Measurements from ENCODE around the gene EXOC2. TPM values are rescaled to one million over a fixed set of nuclear protein-coding genes. Genes with fewer than 3 reads are reported as not detected.

Gene EXOC2
- total and polyA plus RNA-seq, 2 of the 13 experiments (the other 11 are each of a cell fraction or from before 2014, with no cell fraction given): 12.6 to 22.9 TPM

- TF ChIP-seq CBX2 (IDR thresholded peaks at IDR 0.05; ENCODE audit: low read depth, low read length) (0 out of 2 replicates have a peak, but pooled peaks have one; percentile 47), CBX2 (CRISPR knock-in tag; IDR thresholded peaks at IDR 0.05; ENCODE audit: low read depth) (no peak), RARG (CRISPR knock-in tag; IDR thresholded peaks at IDR 0.05; ENCODE audit: low read depth) (no peak)
- in situ Hi-C loops (cut with HindIII; ENCODE audit: extremely low pct_ligation_motif_present, low pct_unique_long_range_greater_than_20kb) (no loop called here), intact Hi-C loops (cut with micrococcal nuclease; ENCODE audit: unreplicated experiment) (no loop called here)
- Histone ChIP-seq H3K27ac (ENCODE audit: extremely low read length, insufficient read depth, low read length) (no peak overlapping the region), H4K20me1 (ENCODE audit: insufficient read depth, low read length) (no peaks in the 10 kb centered on the region), H3K9me3 (ENCODE audit: low read length) (no peaks in the 10 kb centered on the region), H3K79me2 (ENCODE audit: insufficient read depth, low read length) (no peaks in the 10 kb centered on the region), H2AFZ (ENCODE audit: low read length) (no peak overlapping the region), H3K4me2 (ENCODE audit: low read depth, low read length) (no peak overlapping the region), H3K9ac (ENCODE audit: insufficient read depth, low read depth, low read length) (no peak overlapping the region), H3K36me3 (replicated peaks in 1 of 2; ENCODE audit: control insufficient read depth in 1 of 2, insufficient read depth in 2 of 2, low read length in 2 of 2) (no peaks in the 10 kb centered on the region), H3K4me1 (ENCODE audit: insufficient read depth, low read length) (no peaks in the 10 kb centered on the region), H3K27me3 (ENCODE audit: control insufficient read depth in 1 of 2, insufficient read depth in 2 of 2, low read length in 2 of 2) (peaks cover 0 to 45% of the 10 kb centered on the region in 2 experiments; a peak in 3 of 5 replicates), H3K4me3 (replicated peaks in 1 of 3; ENCODE audit: insufficient read depth in 1 of 3, low read depth in 2 of 3, low read length in 3 of 3) (no peak overlapping the region)
- CTCF ChIA-PET (ENCODE audit: low intra/inter-chr PET ratio, low total read pairs): no interaction called here
- FAIRE-seq: no peak
- no TSS peak for BruUV-seq (replicated peaks)
- POLR2A ChIA-PET: no interaction called here
- 2% methylated on average over 4 of the region's 4 CpGs for WGBS (ENCODE audit: low lambda C conversion rate)
- no peak for ATAC-seq
- DNase-seq (ENCODE audit: low spot score): no peak
Measured at GRCh38 chr6:705047-705446, 12.1 kb upstream of the EXOC2 start.

GRCh38 chr6:704046-704445 lies 11.1 kb upstream of the EXOC2 start:
- ATAC-seq (no peak), DNase-seq (ENCODE audit: low spot score) (no peak), FAIRE-seq (no peak)
- Histone ChIP-seq H3K27me3 (ENCODE audit: control insufficient read depth in 1 of 2, insufficient read depth in 2 of 2, low read length in 2 of 2) (peaks cover 0 to 43% of the 10 kb centered on the region in 2 experiments; a peak in 3 of 5 replicates), H3K4me3 (replicated peaks in 1 of 3; ENCODE audit: insufficient read depth in 1 of 3, low read depth in 2 of 3, low read length in 3 of 3) (no peak overlapping the region), H3K79me2 (ENCODE audit: insufficient read depth, low read length) (no peaks in the 10 kb centered on the region), H2AFZ (ENCODE audit: low read length) (no peak overlapping the region), H3K36me3 (replicated peaks in 1 of 2; ENCODE audit: control insufficient read depth in 1 of 2, insufficient read depth in 2 of 2, low read length in 2 of 2) (no peaks in the 10 kb centered on the region), H3K9me3 (ENCODE audit: low read length) (no peaks in the 10 kb centered on the region), H4K20me1 (ENCODE audit: insufficient read depth, low read length) (no peaks in the 10 kb centered on the region), H3K4me1 (ENCODE audit: insufficient read depth, low read length) (no peaks in the 10 kb centered on the region), H3K4me2 (ENCODE audit: low read depth, low read length) (no peak overlapping the region), H3K27ac (ENCODE audit: extremely low read length, insufficient read depth, low read length) (no peak overlapping the region), H3K9ac (ENCODE audit: insufficient read depth, low read depth, low read length) (no peak overlapping the region)
- intact Hi-C loops (cut with micrococcal nuclease; ENCODE audit: unreplicated experiment): no loop called here
- ChIA-PET POLR2A (no interaction called here), CTCF (ENCODE audit: low intra/inter-chr PET ratio, low total read pairs) (no interaction called here)
- no TSS peak for BruUV-seq (replicated peaks)
- WGBS (ENCODE audit: low lambda C conversion rate): 46% methylated on average over 6 of the region's 6 CpGs
- in situ Hi-C loops (cut with HindIII; ENCODE audit: extremely low pct_ligation_motif_present, low pct_unique_long_range_greater_than_20kb): no loop called here
- no peak for TF ChIP-seq ZBTB33 (CRISPR knock-in tag; IDR thresholded peaks at IDR 0.05)
- no peak for TF ChIP-seq PAWR (CRISPR knock-in tag; IDR thresholded peaks at IDR 0.05; ENCODE audit: borderline replicate concordance)
- TF ChIP-seq NFATC3 (CRISPR knock-in tag; IDR thresholded peaks at IDR 0.05): no peak
- TF ChIP-seq FLYWCH1 (CRISPR knock-in tag; IDR thresholded peaks at IDR 0.05): no peak
- no peak for TF ChIP-seq FOXA3 (CRISPR knock-in tag; IDR thresholded peaks at IDR 0.05)
- TF ChIP-seq ZSCAN5A (CRISPR knock-in tag; IDR thresholded peaks at IDR 0.05; ENCODE audit: borderline replicate concordance): no peak
- TF ChIP-seq ZNF34 (CRISPR knock-in tag; IDR thresholded peaks at IDR 0.05; ENCODE audit: borderline replicate concordance): no peak
- no peak for TF ChIP-seq RORA (CRISPR knock-in tag; IDR thresholded peaks at IDR 0.05)
- TF ChIP-seq SIN3B (IDR thresholded peaks at IDR 0.05; ENCODE audit: low read length): no peak
- TF ChIP-seq PPARG (CRISPR knock-in tag; conservative IDR thresholded peaks at IDR 0.05): no peak
- TF ChIP-seq HMG20B (CRISPR knock-in tag; conservative IDR thresholded peaks at IDR 0.05): no peak
- TF ChIP-seq ZNF556 (CRISPR knock-in tag; IDR thresholded peaks at IDR 0.05; ENCODE audit: borderline replicate concordance): no peak
- TF ChIP-seq ZNF703 (CRISPR knock-in tag; IDR thresholded peaks at IDR 0.05; ENCODE audit: borderline replicate concordance): no peak

Measured in HepG2 (cell line).